ENCODE data around the gene EPS8L3.

DNA sequence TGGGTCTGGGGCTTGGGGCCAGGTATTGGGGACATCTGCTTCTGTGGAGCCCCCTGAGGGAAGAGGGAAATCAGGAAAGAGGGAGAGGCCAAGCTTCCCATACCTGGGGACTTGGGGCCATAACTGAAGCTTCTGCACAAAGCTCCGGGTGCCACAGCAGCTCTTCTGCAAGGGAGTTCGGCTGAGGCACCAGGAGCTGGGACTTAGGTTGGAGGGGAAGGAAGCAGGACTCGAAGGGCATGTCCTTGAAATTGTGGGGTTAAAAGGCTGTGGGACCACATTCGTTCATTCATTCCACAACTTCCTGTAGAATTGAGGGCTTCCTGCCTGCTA lies 1.7 kb upstream of the EPS8L3 start:
- TF ChIP-seq TAF1 (IDR thresholded peaks at IDR 0.05; ENCODE audit: borderline replicate concordance, low read depth, low read length): no peak
- TF ChIP-seq, protein P1, sequence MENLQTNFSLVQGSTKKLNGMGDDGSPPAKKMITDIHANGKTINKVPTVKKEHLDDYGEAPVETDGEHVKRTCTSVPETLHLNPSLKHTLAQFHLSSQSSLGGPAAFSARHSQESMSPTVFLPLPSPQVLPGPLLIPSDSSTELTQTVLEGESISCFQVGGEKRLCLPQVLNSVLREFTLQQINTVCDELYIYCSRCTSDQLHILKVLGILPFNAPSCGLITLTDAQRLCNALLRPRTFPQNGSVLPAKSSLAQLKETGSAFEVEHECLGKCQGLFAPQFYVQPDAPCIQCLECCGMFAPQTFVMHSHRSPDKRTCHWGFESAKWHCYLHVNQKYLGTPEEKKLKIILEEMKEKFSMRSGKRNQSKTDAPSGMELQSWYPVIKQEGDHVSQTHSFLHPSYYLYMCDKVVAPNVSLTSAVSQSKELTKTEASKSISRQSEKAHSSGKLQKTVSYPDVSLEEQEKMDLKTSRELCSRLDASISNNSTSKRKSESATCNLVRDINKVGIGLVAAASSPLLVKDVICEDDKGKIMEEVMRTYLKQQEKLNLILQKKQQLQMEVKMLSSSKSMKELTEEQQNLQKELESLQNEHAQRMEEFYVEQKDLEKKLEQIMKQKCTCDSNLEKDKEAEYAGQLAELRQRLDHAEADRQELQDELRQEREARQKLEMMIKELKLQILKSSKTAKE (IDR thresholded peaks at IDR 0.05; ENCODE audit: low read depth, poor library complexity, severe bottlenecking): no peak
- TF ChIP-seq, protein P2, sequence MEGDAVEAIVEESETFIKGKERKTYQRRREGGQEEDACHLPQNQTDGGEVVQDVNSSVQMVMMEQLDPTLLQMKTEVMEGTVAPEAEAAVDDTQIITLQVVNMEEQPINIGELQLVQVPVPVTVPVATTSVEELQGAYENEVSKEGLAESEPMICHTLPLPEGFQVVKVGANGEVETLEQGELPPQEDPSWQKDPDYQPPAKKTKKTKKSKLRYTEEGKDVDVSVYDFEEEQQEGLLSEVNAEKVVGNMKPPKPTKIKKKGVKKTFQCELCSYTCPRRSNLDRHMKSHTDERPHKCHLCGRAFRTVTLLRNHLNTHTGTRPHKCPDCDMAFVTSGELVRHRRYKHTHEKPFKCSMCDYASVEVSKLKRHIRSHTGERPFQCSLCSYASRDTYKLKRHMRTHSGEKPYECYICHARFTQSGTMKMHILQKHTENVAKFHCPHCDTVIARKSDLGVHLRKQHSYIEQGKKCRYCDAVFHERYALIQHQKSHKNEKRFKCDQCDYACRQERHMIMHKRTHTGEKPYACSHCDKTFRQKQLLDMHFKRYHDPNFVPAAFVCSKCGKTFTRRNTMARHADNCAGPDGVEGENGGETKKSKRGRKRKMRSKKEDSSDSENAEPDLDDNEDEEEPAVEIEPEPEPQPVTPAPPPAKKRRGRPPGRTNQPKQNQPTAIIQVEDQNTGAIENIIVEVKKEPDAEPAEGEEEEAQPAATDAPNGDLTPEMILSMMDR (IDR thresholded peaks at IDR 0.05 in 2 of 3, conservative IDR thresholded peaks at IDR 0.05 in 1 of 3; ENCODE audit: control insufficient read depth in 2 of 3, extremely low read depth in 1 of 3, insufficient read depth in 1 of 3, low read depth in 3 of 3, low read length in 3 of 3): no peak
- TF ChIP-seq NR2C2 (IDR thresholded peaks at IDR 0.05; ENCODE audit: borderline replicate concordance, control insufficient read depth, insufficient read length, low read depth): no peak
- no peak for TF ChIP-seq NFYB (IDR thresholded peaks at IDR 0.05; ENCODE audit: insufficient read depth, low read depth, low read length)
- TF ChIP-seq, protein P3, sequence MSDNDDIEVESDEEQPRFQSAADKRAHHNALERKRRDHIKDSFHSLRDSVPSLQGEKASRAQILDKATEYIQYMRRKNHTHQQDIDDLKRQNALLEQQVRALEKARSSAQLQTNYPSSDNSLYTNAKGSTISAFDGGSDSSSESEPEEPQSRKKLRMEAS (IDR thresholded peaks at IDR 0.05; ENCODE audit: low read depth, low read length): no peak
- TF ChIP-seq, protein P4, sequence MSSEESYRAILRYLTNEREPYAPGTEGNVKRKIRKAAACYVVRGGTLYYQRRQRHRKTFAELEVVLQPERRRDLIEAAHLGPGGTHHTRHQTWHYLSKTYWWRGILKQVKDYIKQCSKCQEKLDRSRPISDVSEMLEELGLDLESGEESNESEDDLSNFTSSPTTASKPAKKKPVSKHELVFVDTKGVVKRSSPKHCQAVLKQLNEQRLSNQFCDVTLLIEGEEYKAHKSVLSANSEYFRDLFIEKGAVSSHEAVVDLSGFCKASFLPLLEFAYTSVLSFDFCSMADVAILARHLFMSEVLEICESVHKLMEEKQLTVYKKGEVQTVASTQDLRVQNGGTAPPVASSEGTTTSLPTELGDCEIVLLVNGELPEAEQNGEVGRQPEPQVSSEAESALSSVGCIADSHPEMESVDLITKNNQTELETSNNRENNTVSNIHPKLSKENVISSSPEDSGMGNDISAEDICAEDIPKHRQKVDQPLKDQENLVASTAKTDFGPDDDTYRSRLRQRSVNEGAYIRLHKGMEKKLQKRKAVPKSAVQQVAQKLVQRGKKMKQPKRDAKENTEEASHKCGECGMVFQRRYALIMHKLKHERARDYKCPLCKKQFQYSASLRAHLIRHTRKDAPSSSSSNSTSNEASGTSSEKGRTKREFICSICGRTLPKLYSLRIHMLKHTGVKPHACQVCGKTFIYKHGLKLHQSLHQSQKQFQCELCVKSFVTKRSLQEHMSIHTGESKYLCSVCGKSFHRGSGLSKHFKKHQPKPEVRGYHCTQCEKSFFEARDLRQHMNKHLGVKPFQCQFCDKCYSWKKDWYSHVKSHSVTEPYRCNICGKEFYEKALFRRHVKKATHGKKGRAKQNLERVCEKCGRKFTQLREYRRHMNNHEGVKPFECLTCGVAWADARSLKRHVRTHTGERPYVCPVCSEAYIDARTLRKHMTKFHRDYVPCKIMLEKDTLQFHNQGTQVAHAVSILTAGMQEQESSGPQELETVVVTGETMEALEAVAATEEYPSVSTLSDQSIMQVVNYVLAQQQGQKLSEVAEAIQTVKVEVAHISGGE (CRISPR knock-in tag; IDR thresholded peaks at IDR 0.05): no peak
- no peak for TF ChIP-seq RCOR1 (conservative IDR thresholded peaks at IDR 0.05; ENCODE audit: low read depth, low read length)

Measured in GM12878 (cell line).